Activated CD8-positive, alpha-beta memory T cell treated with anti-CD3 and anti-CD28 coated beads, Interleukin-2, amount 50 U/mL, for 48 hours (primary cell): ENCODE data around the gene EML5.

Experiments
- DNase-seq: peaks from one replicate; pipeline ENCODE4 v3.0.0-alpha.2; 2020

Gene EML5

DNA sequence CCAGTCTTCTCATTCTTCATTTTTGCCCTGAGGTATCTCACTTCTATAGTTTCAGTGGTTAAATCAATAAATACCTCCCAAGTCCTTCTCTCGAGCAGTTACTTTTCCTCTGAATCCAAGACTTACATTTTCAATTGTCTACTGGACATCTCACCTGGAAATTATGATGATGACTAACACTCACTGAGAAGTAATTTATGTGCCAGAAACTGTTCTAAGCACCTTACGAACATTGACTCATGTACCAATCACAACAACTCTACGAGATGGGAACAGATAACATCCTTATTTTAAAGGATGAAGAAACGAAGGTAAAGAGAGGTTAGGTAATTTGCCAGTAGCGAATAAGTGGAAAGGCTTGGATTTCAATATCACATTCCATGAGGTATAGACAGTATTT is 94.1 kb downstream of the EML5 start:
- no peak for DNase-seq

DNA sequence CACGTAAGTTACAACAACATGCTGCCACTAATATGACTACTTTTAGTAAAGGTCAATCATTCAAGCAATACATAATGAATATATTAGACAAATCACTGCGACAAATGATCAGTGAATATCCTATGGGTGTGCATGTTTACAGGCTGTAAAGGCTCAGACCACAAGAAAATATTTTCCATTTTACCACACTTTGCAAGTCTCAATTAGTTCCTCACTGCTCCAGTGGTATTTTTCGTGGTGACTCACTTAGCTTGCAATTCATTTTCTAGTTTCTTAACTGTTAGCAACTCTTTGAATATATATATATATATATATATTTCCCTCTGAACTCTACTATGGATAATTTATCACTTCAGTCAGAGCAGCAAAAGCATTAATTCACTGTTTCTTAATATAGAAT is 96.9 kb downstream of the EML5 start:
- DNase-seq, result no peak

DNA sequence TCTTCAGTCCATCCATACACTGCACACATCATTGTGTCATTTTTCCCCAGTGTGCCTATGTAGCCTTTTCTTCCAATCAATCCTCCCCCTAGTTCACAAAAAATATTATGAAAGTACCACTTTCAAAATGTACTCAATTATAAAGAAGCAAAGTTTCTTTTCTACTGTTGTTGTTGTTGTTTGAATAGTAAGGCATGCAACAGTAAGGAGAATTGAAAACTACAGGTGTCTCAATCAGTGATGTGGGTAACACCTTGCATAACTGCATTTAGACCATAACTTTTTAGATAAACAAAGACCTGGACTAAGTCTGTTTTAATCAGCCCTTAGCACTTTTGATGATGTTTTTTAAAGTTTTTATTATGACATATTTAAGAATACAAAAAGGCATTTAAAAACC is 104.4 kb downstream of the EML5 start:
- DNase-seq, result no peak

DNA sequence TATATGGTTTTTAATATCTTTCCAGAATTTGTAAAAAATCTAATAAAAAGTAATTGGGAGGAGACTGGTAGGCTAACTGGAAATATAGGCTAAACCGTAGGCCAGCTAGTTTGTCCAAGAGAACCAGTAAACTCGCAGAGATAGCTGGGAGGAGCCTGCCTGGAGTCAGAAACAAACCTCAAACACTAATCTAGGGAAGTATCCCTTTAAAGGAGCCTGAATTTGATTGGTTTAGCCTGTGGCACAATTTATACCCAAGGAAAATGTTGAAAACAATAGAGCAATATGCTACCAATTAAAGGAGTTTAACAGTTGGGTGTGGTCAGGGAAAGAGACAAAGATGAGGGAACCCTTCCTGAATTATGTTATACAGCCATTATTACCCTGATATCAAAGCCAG is 109.6 kb downstream of the EML5 start:
- DNase-seq, result no peak

DNA sequence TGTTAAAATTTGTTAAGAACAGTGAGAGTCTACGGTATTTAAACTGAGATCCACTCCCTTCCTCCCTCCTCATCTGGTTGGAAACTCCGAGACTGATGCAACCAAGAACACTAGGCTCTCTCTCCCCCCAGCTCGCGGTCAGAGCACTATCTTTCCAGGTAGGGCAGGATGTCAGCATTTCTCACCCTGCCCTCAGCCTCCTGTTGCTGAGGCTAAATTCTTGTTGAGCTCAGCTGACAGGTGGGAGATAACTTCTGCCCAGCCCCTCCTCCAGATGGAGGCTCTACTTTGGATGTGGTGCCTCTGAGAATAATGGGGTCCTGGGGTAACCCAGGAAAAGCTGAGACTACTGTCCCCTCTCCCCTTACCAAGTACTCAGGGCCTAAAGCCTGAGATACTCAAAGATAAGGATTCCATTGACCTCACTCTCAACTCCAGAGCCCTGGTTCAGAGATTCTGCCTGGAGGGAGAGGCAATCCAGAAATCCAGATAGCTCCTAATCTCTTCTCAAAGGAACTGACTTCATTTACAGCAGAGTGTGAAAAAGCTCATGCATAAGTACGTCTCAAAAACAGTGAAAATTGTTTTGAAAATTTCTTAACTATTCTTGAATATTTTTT is 110.1 kb downstream of the EML5 start:
- DNase-seq, result no peak

DNA sequence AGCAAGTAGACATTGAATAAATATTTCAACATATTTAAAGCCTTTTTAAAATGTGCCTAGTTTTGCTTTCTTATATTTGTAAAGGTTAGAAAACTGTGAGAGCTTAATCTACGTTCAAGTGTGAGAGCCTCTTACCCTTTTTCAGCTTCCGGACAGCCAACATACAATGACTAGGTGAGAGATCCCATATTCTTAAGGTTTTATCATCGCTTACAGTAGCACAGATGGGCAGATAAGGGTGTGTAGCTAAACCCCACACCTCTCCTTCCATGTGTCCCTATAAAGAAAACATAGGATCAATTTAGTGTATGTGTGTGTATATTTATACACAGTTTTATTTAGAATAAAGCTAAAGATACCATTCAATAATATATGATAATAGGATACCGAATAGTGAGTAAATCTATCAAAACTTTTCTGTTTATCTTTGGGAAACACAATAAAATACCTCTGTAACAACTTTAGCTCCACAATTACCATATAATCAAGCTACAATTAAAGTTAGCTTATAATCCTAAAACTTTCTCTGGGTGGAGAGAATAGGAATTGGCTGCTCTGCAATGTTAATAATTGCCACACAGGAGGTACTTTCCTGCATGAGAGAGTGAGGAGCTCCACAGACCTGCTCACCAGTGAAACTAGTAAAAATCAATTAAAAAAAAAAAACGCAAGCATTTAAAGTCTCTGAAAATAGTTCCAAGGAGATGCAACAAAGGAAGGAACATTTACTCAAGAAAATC is 110.8 kb downstream of the EML5 start:
- DNase-seq, result no peak

DNA sequence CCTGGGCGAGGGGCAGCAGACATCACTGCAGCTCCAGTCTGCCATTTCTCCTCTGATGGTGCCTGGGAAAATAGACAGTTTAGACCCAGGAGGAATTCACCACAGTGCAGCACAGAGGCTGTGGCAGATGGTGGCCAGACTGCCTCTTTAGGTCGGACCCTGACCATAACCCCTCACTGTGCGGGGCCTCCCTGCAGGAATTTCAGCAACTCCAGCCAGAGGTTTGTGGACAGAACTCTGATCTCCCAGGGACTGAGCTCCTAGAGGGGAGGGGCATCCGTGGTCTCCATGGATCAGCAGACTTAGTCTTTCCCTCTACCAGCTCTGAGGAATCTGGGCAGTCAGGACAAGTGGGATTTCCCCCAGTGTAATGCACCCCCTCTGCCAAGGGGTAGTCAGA is 123.4 kb downstream of the EML5 start:
- no peak for DNase-seq

DNA sequence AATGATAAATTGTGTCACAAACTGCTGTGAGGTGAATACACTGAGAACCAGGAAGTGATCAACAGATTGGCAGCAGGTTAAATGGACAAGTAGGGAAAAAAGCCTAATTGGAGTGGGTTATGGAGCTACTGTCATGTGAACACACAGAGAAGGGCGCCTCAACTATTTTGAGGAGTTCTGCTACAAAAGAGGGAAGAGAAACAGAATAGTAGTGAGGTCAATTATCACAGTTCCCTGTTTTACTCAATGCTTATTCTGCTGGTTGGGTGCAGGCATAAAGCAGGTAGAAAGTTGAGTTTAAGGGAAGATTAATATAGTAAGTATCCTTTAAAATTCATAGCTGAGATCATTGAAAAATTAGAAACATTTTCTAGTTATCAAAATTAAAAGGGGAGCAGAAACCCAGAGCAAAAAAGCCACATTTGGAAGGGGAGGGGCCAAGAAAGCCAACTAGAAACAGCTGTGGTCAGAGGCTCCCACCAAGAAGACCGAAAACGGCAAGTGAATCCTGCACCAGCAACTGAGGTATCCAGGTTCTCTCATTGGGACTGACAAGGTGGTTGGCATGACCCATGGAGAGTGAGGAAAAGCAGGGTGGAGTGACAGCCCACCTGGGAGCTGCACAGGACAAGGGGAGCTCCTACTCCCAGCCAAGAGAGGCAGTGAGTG is 124.2 kb downstream of the EML5 start:
- no peak for DNase-seq

DNA sequence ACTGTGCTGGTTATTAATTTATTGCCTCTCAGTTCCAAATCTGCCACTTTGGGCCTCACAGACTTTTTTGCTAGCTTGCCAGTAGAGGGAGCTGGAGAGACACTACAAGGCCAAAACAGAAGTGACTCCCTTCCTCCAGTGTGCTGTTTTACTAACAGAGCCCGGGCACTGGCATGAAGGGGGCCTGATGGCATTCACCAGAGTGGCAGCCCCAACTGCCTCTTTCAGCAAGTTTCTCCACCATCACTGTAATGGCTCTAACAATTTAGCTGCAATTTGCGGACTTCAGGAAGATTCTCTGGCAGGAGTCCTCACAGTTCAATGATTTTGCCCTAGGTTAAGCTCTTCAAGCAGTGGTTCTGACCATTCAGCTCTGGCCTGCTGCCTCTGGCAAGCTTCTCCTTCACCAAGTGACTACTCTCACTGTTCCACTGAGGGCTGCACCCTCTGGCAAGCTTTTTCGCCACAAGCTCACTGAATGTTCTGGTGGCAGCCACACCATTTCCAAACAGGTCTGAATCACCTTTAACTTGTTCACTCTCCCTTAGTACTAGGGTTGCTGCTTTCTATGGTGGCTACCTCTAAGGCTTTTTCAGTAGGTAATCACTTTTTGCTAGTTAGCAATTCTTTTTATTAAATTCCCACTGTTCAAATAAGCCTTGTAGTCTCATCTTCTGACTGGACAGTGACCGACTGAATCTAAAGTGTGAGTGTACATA is 125.0 kb downstream of the EML5 start:
- peak; percentile 56 for DNase-seq

DNA sequence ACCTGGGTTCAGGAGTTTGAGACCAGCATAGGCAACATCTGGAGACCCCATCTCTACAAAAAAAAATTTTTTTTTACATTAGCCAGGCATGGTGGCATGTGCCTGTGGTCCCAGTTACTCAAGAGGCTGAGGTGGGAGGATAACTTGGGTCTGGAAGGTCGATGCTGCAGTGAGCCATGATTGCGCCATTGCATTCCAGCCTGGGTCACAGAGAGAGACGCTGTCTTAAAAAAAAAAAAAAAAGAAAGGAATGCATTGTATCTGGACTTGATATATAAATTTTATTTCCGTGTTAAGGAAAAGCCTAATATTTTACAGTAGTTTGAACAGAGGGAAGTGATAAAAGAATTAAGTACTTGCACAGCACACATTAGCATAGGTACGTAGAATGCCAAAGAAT is 132.7 kb downstream of the EML5 start:
- DNase-seq, result no peak

DNA sequence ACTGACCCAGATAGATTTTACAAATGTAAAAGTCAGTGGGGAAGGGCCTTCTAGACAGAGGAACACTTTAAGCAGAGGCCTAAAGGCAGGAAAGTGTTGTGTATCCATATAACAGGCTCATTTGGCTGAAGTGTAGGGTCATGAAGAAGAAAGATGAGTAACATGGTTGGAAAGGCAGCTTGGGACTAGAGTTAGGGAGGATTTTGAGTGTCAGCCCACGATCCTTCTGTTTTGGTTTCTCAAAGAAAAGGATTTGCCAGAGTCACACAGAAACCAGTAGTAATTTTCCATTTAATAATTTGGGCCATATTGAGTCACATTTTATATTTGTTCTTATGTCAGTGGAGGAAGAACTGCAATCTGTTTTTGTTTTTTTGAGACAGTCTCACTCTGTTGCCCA is 153.5 kb downstream of the EML5 start:
- no peak for DNase-seq

DNA sequence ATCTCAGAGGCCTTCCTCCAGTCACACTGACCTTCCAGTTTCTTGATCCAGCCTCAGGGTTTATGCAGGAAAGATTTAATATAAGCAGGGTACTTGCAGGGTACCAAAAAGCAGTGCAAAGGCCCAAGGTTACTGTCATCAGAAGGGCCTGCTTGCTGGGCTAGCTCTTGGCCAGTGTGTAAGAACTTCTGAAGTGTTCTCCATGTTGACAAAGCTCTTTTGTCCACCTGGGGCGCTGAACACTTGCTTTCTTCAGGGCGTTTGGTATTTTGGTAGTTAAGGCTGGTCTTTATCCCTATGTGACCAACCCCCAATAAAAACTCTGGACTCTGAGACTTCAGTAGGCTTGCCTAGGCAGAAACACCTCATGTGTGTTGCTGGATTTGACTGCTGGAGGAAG is 160.2 kb downstream of the EML5 start:
- no peak for DNase-seq

DNA sequence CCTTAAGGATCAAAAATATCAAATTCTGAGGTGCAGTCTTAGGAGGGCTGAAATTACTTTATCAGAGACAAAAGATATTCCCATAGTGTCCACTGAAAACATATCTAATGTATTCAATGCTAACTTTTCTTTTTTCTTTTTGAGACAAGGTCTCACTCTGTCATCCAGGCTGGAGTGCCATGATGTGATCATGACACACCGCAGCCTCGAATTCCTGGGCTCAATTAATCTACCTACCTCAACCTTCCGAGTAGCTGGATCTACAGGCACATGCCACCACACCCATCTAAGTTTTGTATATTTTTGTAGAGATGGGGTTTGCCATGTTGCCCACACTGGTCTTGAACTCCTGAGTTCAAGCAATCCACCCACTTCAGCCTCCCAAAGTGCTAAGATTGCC is 161.7 kb downstream of the EML5 start:
- DNase-seq, result no peak

DNA sequence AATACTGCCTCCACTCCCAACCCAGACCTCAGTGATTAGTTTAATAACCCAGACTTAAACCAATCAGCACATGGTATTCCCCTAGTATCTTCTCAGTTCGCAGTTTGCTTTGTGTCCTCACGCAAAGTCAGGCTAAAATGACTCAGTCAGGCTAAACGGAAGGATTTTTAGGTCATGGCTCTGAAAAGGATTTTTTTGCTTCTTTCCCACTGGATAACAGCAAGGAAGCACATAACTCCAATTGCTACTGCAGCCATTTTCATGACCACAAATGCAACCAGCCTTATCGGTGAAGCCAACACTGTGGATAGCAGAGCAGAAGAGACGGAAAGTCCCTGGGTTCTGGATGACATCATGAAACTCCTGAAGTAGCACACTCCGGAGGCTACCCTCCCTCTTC is 162.2 kb downstream of the EML5 start:
- DNase-seq, result no peak

DNA sequence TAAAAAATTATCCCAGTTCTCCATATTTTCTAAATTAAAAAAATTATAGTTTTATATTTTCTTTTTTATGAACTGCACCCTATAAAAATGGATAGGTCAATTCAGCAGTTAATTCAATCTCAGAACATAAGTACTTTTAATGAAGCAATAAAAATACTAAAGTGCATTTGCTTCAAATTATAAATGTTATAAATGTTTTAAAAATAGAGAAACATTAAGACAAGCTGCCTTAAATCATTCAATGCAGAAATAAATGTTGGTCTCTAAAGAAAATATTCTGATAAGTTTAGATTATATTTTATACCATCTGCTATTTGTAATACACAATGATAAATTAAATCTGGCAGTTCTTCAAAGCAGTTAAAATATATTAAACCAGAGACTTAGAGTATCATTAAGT is 164.3 kb downstream of the EML5 start:
- DNase-seq, result no peak

DNA sequence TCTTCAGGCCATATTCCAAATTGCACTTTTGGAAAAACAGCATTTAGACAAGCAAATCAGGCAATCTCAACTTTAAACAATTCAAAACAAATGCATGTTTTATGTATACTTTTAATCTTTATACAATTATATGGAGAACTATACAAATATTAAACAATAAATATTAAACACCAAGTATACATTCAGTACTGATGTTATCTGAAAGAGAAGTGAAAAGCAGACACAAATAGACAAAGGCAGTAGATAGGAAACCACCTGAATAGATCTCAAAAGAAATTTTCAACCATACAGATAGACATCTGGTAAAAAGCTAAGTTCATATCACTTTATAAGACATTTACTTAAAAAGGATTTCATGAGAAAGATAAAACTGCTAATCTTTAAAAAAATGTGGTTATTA is 164.7 kb downstream of the EML5 start:
- no peak for DNase-seq

DNA sequence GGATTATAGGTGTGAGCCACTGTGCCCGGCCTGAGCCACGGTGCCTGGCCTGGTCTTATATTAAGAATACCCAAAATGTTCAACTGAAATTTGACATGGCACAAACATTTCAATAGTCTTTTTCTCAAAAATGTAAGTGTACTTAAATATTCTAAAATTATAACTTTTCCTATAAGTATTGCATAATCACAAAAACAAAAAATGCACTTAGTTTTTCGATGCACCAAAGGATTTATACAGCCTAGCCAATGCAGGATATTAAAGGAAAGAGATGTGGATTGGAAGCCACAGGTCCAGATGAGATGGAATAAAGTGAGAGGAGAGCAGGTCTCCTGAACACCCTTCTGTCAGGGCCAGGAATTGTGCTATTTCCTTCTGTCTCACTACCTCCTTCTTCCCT is 167.1 kb downstream of the EML5 start:
- DNase-seq, result no peak

DNA sequence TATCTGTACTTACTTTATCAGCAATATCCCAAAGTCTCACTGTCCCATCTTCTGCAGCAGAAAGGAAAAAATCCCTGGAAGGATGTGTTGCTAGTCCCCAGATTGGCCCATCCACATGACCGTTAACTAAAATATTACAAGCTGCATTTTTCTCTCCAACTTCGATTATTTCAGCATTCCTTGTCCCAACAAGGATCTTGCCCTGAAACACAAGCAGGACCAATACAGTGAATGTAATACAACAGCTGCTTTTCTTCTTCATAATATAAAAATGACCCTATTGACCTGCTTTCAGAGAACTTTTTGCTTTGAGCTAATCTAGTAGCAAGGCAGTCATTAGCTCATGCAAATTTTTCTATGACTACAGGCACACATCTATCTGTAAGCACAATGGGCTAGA is 171.7 kb downstream of the EML5 start:
- DNase-seq, result no peak

DNA sequence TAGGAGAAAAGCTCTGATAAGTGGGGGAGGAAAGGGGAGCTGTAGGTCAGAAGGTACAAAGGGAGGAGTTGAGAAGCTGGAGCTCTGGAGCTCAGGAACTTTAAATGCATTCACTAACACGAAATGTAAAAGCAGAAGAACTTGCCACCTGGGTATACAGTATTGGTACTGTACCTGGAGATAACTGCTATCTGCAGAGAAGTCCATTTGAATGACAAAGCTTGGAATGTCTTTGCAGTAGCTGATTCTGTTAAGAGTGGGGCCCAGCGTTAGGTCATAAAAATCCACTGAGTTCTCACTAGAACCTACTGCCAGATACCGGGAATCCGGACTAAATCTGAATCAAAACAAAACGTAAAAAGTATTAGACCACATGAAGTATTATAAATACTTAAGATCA is 174.3 kb downstream of the EML5 start:
- DNase-seq, result no peak

DNA sequence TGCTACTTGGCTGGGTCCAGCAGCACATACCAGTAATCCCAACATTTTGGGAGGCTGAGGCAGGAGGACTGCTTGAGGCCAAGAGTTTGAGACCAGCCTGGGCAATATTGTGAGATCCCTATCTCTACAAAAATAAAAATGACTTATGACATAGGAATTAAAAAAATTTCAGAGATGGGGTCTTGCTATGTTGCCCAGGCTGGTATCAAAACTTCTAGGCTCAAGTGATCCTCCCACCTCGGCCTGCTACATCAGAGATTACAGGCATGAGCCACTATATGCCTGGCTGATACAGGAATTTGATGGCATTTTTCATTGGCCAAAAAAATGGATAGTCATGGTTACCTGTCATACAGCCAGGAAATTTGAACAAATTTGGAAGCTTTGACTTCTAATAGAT is 175.3 kb downstream of the EML5 start:
- DNase-seq, result no peak

DNA sequence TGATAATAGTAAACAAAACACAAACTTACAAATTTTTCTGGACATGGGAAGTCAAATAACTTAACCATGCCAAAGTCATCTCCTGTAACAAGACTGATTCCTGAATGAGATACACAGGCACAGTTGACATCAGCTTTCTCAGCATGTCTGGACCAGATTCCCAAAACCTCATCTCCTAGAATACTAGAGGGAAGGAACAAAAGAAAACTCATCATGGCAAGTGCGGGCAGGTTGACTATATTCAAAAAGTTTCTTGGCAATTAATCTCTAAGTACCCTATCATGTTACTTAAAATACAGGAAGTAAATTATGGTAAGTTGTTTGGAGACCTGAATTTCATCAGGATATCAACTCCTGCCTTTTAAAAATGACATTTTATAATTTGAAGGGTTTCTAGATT is 176.1 kb downstream of the EML5 start:
- no peak for DNase-seq

DNA sequence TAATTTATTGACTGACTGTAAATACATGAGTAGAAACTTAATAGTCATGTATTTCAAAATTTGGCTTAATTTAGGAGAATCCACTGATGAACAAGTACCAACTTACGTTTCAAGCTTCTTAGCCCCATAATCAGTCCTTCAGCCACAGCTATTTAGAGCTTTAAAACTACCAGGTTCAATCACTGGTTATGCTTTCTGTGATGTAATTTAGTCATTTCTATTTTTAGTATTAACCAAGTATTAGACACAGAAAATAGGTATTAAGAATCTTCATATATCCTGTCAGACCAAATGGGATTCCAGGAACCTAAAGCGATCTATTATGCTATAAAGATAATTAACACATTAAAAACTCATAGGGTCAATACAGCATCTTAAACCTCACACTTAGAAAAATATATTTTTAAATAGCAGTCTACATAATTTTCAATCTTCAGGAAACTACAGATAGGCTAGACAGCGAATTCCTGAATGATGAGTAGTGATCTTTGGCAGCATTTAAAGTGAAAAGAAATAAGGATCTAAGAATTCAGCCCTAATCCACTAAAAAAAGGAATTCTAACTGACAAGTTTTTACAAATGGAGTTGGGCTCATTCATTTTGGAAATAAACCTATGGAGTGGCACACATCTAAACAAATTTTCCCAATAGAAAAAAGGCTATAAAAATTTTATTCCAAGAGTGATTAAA is 178.4 kb downstream of the EML5 start:
- DNase-seq, result no peak

DNA sequence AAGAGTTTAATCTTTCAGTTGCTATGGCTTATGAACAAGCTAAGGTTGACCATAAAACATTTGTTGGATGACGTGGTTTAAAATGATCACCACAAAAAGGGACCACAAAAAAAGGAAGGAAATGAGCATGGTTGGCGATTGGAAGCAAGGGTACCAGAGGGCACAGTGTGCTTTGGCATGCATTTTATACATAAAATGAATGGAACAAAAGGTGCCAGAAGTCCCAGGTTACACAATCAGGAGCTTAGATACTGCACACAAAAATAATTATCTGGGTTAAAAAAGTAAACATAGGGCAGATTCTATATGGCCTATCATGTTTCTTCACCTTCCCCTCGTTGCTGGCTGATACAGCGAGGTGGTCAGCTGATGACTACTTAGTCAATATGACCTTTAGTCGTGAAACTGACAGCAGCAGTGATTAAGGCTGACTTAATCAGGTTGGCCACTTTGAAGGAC is 179.2 kb downstream of the EML5 start:
- DNase-seq, result no peak
